HG03060 (cell line): ENCODE results near the gene DUOXA1.
"Not testable (repeated sequence)": the region's sequence is repeated elsewhere in the genome, so short reads cannot be mapped to it uniquely, and the experiment has no call there.

Experiments used
- ATAC-seq: cut with Tn5 transposase; IDR thresholded peaks from one replicate; pipeline ENCODE4 v1.9.1; 2021; ENCODE audit warnings: low read depth, moderate number of reproducible peaks; ENCODE audit not compliant: unreplicated experiment

The DUOXA1 gene

DNA sequence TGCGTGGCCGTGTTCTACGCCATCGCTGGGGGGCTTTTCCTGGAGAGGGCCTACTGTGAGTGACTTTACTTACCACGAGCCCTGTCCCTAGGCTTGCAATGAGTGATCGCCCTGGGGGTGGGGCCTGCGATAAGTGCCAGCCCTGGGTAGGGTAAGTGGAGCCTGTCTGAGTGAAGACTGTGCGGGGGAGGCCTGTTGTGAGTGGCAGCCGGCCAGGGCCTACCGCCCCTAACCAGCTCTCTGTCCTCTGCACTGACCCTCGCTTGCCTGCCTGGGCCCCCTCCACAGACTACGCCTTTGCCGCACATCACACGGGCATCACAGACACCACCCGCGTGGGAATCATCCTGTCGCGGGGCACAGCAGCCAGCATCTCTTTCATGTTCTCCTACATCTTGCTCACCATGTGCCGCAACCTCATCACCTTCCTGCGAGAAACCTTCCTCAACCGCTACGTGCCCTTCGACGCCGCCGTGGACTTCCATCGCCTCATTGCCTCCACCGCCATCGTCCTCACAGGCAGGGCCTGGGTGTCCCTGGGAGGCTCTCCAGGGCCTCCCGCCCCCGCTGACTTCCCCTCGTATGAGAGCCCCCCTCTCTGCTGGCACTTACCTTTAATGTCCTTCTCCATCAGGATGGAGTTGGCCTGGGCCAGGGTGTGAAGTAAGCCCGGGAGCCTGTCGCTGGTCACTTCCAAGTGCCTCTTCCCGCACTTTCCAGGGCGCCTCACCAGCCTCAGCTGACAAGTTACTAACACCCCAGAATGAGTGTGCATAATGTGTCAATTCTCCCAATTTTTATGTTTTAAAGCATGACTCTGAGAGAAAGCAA lies 22.5 kb upstream of the DUOXA1 start:
- ATAC-seq: no peak

DNA sequence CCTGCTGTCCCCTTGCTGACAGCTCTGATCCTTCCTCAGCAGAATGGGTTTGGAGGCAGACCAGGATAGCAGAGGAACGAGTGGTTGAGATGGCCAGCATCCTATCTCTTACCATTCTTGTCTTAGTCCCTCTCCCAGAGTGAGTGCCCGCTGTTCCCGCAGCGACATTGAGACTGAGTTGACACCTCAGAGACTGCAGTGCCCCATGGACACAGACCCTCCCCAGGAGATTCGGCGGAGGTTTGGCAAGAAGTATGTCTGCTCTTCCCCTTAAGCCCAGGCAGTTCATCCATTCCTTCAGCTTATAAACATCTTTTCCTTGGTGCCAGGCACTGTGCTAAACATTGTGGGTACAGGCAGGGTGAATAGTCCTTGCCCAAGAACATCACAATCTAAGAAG lies 21.3 kb upstream of the DUOXA1 start:
- no peak for ATAC-seq

DNA sequence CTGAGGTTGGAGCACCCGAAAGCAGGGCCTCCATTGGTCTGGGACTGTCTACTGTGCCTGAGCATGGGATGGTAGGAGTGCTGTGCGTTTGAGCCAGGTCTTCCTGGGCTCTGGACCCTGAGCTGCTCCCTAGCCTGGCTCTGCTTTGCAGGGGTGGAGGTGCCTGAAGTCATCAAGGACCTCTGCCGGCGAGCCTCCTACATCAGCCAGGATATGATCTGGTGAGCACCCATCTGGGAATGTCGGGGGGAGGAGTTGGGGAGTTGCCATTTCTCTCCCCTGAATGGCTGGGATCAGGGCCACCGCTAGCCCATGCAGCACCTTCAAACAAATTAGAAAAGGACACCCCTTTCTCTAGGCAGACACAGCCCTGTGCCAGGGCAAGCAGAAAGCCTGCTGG lies 20.8 kb upstream of the DUOXA1 start:
- no peak for ATAC-seq

DNA sequence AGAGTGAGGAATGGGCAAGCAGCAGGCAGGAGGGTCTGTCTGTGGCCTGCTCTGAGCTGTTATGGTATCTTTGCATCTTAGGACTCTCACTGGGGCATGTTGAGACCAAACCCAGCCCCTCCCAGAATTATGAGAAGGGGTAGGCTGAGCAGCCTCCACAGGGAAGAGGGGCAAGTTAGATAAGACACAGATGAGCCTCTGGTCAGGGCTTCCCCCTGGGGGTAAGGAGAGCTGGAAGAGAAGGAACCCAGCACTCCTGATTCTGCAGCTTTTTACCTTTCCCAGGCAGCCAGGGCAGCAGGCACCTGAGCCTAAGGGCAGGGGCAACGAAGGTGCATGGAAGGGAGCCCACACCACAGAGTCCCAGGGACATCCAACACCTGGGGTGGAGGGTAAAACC lies 19.4 kb upstream of the DUOXA1 start:
- no peak for ATAC-seq

DNA sequence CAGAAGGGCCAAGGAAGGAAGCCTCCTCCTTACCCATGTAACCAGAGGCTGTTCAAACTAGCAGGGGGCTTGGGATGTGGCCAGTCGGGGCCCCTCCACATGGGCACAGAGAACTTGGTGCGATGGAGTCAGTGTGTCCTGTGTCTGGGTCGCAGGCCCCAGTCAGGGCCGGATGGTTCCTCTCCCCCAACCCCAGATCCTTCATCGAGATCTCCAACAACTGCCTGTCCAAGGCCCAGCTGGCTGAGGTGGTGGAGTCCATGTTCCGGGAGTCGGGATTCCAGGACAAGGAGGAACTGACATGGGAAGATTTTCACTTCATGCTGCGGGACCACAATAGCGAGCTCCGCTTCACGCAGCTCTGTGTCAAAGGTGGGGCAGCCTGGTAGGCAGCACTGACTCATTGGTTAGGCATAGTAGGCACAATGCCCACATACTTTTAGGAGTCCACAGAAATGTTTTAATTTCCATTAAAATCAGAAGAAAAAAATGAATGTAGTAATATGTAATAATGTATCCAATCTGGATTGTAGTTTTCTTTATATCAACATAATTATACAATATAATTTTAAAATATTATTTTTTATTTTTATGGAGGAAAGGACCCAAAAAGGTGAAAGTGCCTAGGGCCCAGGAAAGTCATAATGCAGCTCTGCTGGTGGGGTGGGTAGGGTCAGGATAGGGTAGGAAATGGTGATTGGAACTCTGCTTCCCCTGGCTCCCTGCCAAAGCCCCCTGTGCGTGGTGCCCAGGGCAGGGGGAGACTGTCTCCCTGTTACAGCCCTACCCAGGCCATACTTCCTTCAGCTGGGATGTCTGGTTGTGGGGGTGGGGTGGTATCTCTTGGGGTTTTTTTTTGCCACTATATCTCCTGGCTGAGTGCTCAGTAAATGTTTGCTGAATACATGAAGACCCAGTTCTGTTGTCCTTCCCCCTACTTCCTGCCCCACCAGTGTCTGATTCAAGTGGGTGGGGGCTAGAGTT lies 18.7 kb upstream of the DUOXA1 start:
- ATAC-seq: no peak

DNA sequence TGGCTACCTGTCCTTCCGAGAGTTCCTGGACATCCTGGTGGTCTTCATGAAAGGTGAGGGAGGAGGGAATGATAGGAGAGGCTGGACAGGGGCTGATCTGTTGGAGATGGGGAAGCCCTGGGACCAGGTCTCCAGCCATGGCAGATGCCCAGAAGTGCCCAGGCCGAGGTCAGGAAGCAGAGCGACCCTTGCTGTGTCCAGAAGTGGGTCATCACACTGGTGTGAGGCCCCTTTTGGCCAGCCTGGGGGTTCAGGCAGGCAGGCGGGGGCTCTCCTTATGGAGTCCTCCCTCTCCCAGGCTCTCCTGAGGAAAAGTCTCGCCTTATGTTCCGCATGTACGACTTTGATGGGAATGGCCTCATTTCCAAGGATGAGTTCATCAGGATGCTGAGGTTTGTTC lies 17.9 kb upstream of the DUOXA1 start:
- no peak for ATAC-seq

DNA sequence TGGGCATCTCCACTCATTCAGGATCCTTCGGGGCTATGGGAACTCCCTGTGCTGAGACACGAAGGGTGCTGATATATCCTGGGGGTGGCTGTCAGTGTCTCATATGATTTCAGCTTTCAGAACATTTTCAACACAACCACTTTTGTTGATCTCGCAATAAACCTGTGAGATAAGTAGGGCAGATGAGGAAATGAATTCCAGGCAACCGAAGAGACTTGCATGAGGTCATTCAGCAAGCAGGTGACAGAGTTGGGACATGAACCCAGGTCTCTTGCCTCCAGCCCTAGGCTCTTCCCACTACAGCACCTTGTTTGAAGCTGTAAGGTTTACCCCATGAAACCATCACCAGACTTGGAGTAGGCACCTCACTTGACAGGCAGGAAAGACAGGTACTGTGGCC lies 16.7 kb upstream of the DUOXA1 start:
- no peak for ATAC-seq

DNA sequence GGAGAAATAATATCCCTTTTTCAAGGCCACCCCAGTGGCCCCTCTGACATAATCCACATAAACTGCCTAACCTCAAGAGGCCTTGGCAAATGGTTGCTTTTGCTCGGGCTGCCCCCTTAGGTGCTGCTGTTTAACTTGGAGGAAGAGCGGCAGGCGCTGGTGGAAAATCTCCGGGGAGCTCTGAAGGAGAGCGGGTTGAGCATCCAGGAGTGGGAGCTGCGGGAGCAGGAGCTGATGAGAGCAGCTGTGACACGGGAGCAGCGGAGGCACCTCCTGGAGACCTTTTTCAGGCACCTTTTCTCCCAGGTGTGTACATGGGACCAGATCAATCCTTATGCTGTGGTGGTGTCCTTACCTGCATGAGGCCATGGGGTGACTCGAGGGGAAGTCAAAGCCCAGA lies 15.1 kb upstream of the DUOXA1 start:
- ATAC-seq: no peak

DNA sequence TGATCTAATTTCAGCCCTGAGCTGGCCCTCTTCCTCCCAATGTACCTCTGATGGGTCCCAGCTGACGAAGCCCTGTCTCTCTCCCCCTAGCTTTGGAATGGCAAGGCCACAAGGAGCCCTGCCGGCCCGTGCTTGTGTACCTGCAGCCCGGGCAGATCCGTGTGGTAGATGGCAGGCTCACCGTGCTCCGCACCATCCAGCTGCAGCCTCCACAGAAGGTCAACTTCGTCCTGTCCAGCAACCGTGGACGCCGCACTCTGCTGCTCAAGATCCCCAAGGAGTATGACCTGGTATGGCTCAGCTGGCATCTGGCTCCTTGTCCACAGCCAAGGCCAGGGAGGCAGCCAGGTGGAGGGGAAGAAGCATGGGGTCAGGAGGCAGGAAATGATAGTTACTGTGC lies 14.3 kb upstream of the DUOXA1 start:
- ATAC-seq: no peak

DNA sequence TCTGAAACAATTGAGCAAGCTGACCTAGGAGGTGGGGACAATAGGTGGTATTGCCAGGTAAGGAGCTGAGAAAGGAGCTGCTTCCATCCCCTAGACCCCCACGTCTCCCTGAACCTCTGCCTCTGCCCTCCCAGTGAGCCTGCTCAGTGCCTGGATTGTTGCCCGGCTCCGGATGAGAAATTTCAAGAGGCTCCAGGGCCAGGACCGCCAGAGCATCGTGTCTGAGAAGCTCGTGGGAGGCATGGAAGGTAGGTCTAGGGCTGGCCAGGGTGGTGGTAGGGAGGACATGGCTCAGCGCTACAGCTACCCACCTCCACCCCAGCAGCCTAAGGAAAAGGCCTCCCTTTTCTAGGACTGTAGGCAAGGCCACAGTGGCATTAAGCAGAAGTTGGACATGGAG lies 13.4 kb upstream of the DUOXA1 start:
- ATAC-seq: no peak

DNA sequence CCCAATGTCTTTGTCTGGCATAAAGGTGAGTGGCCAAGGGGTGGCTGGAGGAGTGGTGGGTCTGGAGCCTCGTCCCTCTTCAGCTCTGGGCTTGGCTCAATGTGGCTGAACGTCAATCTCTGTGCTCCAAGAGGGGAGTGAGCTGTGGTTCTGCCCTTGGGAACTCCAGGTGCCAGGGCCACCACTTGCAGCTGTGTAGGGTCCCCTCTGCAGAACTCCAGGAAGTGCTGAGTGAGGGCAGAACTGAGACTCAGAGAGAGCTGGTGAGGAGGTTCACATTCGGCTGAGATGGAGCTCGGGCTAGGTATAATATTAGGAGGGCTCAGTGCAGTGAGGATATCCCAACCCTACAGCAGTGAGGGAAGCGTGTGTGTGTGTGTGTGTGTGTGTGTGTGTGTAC lies 11.7 kb upstream of the DUOXA1 start:
- ATAC-seq: no peak

DNA sequence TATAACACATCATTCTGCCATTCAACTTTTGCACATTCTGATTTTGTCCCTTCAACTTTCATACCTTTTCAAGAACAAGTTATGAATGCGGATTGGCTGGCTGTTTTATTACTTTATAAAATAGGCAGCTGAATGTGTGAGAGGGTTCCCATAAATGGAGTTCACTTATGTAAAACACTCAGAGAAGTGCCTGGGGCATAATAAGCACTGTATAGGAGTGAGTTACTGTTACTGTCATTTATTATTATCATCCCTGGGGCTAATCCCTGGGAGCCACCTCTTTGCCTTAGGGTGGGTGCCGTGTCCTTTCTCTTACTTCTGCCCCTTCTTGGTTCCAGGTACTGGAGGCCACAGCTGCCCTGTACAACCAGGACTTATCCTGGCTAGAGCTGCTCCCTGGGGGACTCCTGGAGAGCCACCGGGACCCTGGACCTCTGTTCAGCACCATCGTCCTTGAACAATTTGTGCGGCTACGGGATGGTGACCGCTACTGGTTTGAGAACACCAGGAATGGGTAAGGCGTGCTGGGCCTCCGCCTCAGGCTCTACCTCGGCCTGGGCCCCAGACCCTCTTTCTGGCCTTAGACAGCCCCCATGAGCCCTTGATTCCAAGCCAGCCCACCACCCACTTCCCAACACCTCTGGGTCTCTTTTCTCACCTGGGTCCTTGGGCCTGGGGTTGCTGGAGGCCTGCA lies 11.0 kb upstream of the DUOXA1 start:
- no peak for ATAC-seq

DNA sequence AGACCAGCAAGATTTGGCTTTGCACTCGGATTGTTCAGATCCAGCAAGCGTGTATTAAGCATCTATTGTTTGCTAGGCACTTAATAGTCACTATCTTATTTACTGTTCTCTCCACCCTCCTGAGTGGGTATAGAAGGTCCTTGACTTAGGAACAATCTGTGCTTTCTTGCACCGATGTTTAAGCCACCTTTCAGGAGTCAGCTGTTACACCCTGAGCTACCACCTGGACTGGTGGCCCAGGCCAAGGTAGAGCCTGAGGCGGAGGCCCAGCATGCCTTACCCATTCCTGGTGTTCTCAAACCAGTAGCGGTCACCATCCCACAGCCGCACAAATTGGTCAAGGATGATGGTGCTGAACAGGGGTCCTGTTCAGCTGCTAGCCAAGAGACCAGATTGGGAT lies 10.1 kb upstream of the DUOXA1 start:
- no peak for ATAC-seq

DNA sequence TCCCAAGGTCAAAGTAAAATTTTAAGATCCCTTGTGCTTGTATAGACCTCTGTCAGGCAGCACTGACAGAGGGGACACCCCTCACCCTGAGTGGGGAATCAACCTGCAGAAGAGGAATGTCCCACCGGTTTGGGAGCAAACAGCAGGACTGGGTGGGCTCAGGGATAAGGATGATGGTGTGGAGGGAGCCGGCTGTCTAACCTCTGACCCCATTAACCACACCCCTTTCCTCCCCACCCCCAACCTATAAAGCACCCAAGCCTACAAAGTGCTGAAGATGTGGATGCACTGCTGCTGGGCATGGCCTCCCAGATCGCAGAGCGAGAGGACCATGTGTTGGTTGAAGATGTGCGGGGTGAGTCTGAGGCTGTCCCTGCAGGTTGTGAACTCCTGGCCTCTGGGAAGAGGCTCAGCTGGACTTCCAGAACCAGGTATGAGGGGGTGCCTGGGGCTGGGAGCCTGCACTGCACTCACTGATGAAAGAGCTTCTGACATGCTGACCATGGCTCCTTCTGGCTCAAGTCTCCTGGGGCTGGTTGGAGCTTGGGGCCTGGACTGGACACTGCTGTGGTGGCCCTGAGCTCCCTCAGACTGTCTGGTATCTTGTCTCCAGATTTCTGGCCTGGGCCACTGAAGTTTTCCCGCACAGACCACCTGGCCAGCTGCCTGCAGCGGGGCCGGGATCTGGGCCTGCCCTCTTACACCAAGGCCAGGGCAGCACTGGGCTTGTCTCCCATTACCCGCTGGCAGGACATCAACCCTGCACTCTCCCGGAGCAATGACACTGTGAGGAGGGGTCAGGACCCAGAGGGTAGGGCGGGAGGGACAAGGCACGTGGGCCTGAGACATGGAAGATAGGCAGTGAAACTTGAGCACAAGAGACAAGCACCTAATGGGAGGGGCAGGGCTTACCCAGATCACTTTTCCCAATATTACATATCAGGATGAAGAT lies 9.4 kb upstream of the DUOXA1 start:
- no peak for ATAC-seq

DNA sequence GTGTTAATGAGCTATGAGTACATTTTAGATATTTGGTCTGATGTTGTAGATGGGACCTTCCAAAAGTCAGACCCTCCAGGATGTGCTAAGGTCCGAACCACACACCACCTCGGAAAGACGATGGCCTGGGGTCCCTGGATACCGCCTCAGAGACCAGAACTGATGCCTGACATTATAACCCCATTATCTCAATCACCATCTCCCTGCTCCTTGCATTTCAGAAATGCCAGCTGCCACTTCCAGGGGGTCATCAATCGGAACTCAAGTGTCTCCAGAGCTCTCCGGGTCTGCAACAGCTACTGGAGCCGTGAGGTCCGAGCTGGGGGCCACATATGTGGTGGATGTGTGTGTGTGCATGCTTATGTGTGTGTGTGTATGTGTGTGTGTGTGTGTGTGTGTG lies 8.0 kb upstream of the DUOXA1 start:
- no peak for ATAC-seq

DNA sequence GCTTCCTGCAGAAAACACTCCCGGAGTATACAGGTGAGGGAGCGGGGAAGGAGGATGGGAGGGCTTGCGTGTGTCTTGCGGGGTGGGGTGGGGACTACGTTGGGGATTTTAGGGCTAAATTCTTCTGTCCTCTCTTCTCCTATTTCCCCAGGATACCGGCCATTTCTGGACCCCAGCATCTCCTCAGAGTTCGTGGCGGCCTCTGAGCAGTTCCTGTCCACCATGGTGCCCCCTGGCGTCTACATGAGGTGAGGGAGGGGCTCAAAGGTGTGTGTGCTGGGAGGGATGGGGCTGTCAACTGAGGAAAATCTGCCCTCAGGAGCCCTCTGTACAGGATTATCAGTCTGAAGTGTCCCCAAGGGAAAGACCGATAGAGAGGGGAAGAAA lies 6.7 kb upstream of the DUOXA1 start:
- ATAC-seq: no peak

DNA sequence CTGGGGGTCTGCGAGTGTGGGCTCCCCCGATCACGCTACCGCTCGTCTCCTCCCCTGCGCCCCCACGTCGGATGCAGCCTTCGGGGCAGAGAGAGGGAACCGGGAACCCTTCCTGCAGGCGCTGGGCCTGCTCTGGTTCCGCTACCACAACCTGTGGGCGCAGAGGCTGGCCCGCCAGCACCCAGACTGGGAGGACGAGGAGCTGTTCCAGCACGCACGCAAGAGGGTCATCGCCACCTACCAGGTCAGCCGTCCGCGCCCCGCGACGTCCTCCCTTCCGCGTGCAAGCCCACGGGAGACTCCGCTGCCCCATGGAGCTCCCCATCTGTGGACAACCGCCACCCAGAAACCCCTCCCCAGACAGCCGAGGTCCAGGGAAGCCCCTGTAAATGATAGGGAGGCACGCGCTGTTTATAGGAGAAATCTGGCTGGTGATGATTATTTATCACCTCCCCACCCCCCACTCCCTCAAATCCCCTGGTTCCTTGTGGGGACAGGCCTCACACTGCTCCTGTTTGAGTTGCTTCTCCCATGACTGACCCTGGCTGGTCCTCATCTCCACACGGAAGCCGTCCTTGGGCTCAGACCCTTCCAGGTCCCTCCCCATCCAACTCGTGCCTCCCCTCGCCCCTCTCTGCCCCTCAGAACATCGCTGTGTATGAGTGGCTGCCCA lies 6.2 kb upstream of the DUOXA1 start:
- not testable (repeated sequence) for ATAC-seq

DNA sequence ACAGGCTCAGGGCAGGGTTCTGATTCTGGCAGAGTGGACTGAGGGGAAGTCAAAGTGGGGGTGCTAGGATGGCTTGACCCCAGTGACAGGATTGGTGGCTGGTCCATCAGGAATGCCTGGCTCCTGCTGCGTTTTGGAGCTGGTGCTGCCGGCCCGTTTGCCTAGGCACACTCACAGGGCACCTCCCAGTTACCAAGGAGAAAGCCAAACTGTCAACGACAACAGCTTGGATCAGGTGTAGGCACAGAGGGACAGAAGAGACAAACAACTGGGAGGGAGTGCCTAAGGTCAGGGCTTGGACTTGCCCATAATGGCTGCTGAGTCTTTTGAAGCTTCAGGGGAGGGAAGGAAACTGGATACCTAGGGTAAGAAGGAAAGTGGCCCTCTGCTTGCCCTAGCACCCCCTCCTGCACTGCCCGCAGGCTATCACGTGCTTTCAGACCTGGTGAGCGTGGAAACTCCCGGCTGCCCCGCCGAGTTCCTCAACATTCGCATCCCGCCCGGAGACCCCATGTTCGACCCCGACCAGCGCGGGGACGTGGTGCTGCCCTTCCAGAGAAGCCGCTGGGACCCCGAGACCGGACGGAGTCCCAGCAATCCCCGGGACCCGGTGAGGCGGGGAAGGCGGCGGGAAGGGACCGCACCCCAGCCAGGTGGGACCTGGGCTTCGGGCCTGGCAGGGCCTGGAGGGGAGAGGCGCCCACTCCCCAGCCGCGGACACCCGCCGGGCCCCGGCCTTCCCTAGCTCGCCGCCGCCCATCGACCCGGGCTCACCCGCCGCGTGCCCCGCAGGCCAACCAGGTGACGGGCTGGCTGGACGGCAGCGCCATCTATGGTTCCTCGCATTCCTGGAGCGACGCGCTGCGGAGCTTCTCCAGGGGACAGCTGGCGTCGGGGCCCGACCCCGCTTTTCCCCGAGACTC lies 5.3 kb upstream of the DUOXA1 start:
- ATAC-seq: no peak
